EH (cell line): ENCODE results near the gene KRTAP10-12.

Experiments used
- DNase-seq: peaks from one replicate; pipeline ENCODE4 v3.0.0-alpha.2; 2015; ENCODE audit warnings: low read depth

Gene KRTAP10-12

GRCh38 chr21:44699502-44700001, 2.6 kb downstream of the KRTAP10-12 start:
- DNase-seq = no peak

GRCh38 chr21:44700101-44701022, 3.4 kb downstream of the KRTAP10-12 start:
- no peak for DNase-seq

- no peak for DNase-seq
Measured at GRCh38 chr21:44701023-44701400, 4.0 kb downstream of the KRTAP10-12 start.

- no peak for DNase-seq
Measured at GRCh38 chr21:44701541-44701940, 4.6 kb downstream of the KRTAP10-12 start.

- DNase-seq = no peak
Measured at GRCh38 chr21:44702111-44702972, 5.4 kb downstream of the KRTAP10-12 start.

- no peak for DNase-seq
Measured at GRCh38 chr21:44702973-44703730, 6.2 kb downstream of the KRTAP10-12 start.

GRCh38 chr21:44703731-44704635, 7.0 kb downstream of the KRTAP10-12 start:
- DNase-seq = no peak

GRCh38 chr21:44704636-44705001, 7.6 kb downstream of the KRTAP10-12 start:
- no peak for DNase-seq

GRCh38 chr21:44706026-44706705, 9.2 kb downstream of the KRTAP10-12 start:
- DNase-seq = no peak

- no peak for DNase-seq
Measured at GRCh38 chr21:44706706-44707581, 10.0 kb downstream of the KRTAP10-12 start.

- DNase-seq = no peak
Measured at GRCh38 chr21:44708213-44708865, 11.4 kb downstream of the KRTAP10-12 start.

- DNase-seq = no peak
Measured at GRCh38 chr21:44708866-44709425, 12.0 kb downstream of the KRTAP10-12 start.

GRCh38 chr21:44709426-44710293, 12.7 kb downstream of the KRTAP10-12 start:
- DNase-seq = peak; percentile 10

- DNase-seq = no peak
Measured at GRCh38 chr21:44710294-44710665, 13.3 kb downstream of the KRTAP10-12 start.

- DNase-seq = no peak
Measured at GRCh38 chr21:44710756-44711326, 13.9 kb downstream of the KRTAP10-12 start.

- no peak for DNase-seq
Measured at GRCh38 chr21:44711327-44712202, 14.6 kb downstream of the KRTAP10-12 start, which contains the start of gene TSPEAR. Gene TSPEAR, minus strand, starts transcription at chr21:44711572. Its CDS starts 58 bp downstream, at chr21:44711514.
